ENCODE data around the gene INPP5A. TPM values are rescaled to one million over a fixed set of nuclear protein-coding genes. Genes with fewer than 3 reads are reported as not detected.

INPP5A gene
- total and polyA plus RNA-seq, 9 of the 15 experiments (the other 6 are each of a cell fraction or from before 2014, with no cell fraction given), result 0.66 to 11.6 (median 7.7) TPM

- Histone ChIP-seq H3K4me2 (ENCODE audit: insufficient read depth, low read length) (no peak overlapping the region), H3K4me3 (no peak overlapping the region), H3K79me2 (ENCODE audit: control insufficient read depth, insufficient read depth, low read length) (no peaks in the 10 kb centered on the region; the same call in 2 of the 3 replicates), H4K20me1 (replicated peaks; ENCODE audit: control insufficient read depth, insufficient read depth, low read length) (peaks cover 28% of the 10 kb centered on the region), H3K4me1 (replicated peaks in 1 of 2; ENCODE audit: control insufficient read depth in 2 of 2, insufficient read depth in 2 of 2, low read length in 2 of 2) (peaks cover 0 to 3% of the 10 kb centered on the region in 2 experiments; a peak in 3 of 5 replicates), H3K36me3 (ENCODE audit: control insufficient read depth, insufficient read depth, low read length) (no peaks in the 10 kb centered on the region), H3K9ac (ENCODE audit: insufficient read depth in 1 of 2, low read depth in 2 of 2, low read length in 2 of 2) (no peak overlapping the region), H3K9me1 (ENCODE audit: control insufficient read depth, insufficient read depth, low read length) (no peaks in the 10 kb centered on the region), H3K9me3 (replicated peaks; ENCODE audit: control insufficient read depth, insufficient read depth, low read depth, low read length) (no peaks in the 10 kb centered on the region), H3K27ac (ENCODE audit: extremely low read depth, low read depth, low read length) (no peak overlapping the region), H2AFZ (ENCODE audit: low read depth, low read length) (no peak overlapping the region), H3K27me3 (ENCODE audit: control insufficient read depth in 2 of 2, insufficient read depth in 2 of 2, low read length in 2 of 2) (no peaks in the 10 kb centered on the region)
- TF ChIP-seq, protein P1, sequence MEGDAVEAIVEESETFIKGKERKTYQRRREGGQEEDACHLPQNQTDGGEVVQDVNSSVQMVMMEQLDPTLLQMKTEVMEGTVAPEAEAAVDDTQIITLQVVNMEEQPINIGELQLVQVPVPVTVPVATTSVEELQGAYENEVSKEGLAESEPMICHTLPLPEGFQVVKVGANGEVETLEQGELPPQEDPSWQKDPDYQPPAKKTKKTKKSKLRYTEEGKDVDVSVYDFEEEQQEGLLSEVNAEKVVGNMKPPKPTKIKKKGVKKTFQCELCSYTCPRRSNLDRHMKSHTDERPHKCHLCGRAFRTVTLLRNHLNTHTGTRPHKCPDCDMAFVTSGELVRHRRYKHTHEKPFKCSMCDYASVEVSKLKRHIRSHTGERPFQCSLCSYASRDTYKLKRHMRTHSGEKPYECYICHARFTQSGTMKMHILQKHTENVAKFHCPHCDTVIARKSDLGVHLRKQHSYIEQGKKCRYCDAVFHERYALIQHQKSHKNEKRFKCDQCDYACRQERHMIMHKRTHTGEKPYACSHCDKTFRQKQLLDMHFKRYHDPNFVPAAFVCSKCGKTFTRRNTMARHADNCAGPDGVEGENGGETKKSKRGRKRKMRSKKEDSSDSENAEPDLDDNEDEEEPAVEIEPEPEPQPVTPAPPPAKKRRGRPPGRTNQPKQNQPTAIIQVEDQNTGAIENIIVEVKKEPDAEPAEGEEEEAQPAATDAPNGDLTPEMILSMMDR (IDR thresholded peaks at IDR 0.05 in 2 of 3, conservative IDR thresholded peaks at IDR 0.05 in 1 of 3; ENCODE audit: insufficient read depth in 2 of 3, low read depth in 1 of 3, low read length in 3 of 3), result peak in 2 of 3 experiments; percentile 23 to 37; a peak in 2 of 6 replicates
- TF ChIP-seq ZZZ3 (IDR thresholded peaks at IDR 0.05), result no peak
- WGBS (ENCODE audit: insufficient coverage, low coverage, missing lambda C conversion rate), result 63% methylated on average over 14 of the region's 22 CpGs
- ATAC-seq (peak; percentile 54; the same call in 2 of the 3 replicates), DNase-seq (ENCODE audit: extremely low read depth in 1 of 4, low spot score in 3 of 4) (no peak), FAIRE-seq (peak; percentile 46)
- POLR2A ChIA-PET, result interaction anchor here (1.1 to 1.6 kb wide), 2 partner anchors 17 to 175 kb away, joined by 3 read pairs; no protein-coding TSS in a partner anchor
- in situ Hi-C loops (cut with MboI) (loop anchor here (10.0 kb wide), 3 partner anchors 180 to 410 kb away; no protein-coding TSS in a partner anchor), intact Hi-C loops (cut with micrococcal nuclease) (loop anchor here (10.0 kb wide), 1 partner anchor 100 kb away; the partner anchor contains the start of gene INPP5A)
- BruUV-seq (replicated peaks), result no TSS peak
- CTCF ChIA-PET (ENCODE audit: low intra/inter-chr PET ratio), result no interaction called here
Observed at GRCh38 chr10:132634241-132634946, 96.8 kb downstream of the INPP5A start.

Measured in K562 (cell line).